ENCODE measurements around the gene MTREX.
"Not testable (repeated sequence)": the region's sequence is repeated elsewhere in the genome, so short reads cannot be mapped to it uniquely, and the experiment has no call there.

Gene MTREX

GRCh38 chr5:55307383-55308253 is at the start of gene MTREX, which contains the start of gene DHX29:
MTREX (plus strand) TSS chr5:55307989; CDS start chr5:55308014, 25 bp downstream.
DHX29 (minus strand) TSS chr5:55307694; CDS start chr5:55307573, 121 bp downstream.
- DNase-seq, result peak; percentile 99

GRCh38 chr5:55258339-55258738 is 49.5 kb upstream of the MTREX start:
- DNase-seq, result no peak

GRCh38 chr5:55276771-55277170 is 31.0 kb upstream of the MTREX start:
- no peak for DNase-seq

- DNase-seq, result no peak
Measured at GRCh38 chr5:55278778-55279177, 29.0 kb upstream of the MTREX start.

- DNase-seq, result no peak
Measured at GRCh38 chr5:55286411-55286933, 21.3 kb upstream of the MTREX start.

- DNase-seq, result no peak
Measured at GRCh38 chr5:55289808-55290207, 18.0 kb upstream of the MTREX start.

GRCh38 chr5:55290991-55291390 is 16.8 kb upstream of the MTREX start:
- no peak for DNase-seq

GRCh38 chr5:55294935-55295334 is 12.9 kb upstream of the MTREX start:
- no peak for DNase-seq

GRCh38 chr5:55300890-55301289 is 6.9 kb upstream of the MTREX start:
- no peak for DNase-seq

GRCh38 chr5:55303238-55303690 is 4.5 kb upstream of the MTREX start:
- no peak for DNase-seq

GRCh38 chr5:55304584-55304983 is 3.2 kb upstream of the MTREX start:
- no peak for DNase-seq

- DNase-seq, result no peak
Measured at GRCh38 chr5:55305345-55305744, 2.4 kb upstream of the MTREX start.

GRCh38 chr5:55306641-55307382 is 977 bp upstream of the MTREX start:
- DNase-seq, result peak; percentile 43

GRCh38 chr5:55308254-55308836 is 556 bp downstream of the MTREX start:
- peak; percentile 54 for DNase-seq

- DNase-seq, result no peak
Measured at GRCh38 chr5:55313870-55314617, 6.3 kb downstream of the MTREX start.

- DNase-seq, result peak; percentile 28
Measured at GRCh38 chr5:55316289-55316688, 8.5 kb downstream of the MTREX start.

GRCh38 chr5:55316837-55317236 is 9.0 kb downstream of the MTREX start:
- no peak for DNase-seq

GRCh38 chr5:55318237-55318636 is 10.4 kb downstream of the MTREX start:
- not testable (repeated sequence) for DNase-seq

GRCh38 chr5:55319491-55319890 is 11.7 kb downstream of the MTREX start:
- no peak for DNase-seq

- no peak for DNase-seq
Measured at GRCh38 chr5:55320571-55320970, 12.8 kb downstream of the MTREX start.

- DNase-seq, result peak; percentile 16
Measured at GRCh38 chr5:55324006-55324405, 16.2 kb downstream of the MTREX start.

GRCh38 chr5:55324815-55325418 is 17.1 kb downstream of the MTREX start:
- DNase-seq, result peak; percentile 62
